Choroid plexus epithelial cell (primary cell): Measurements from ENCODE around the gene ADISSP.

Source experiments
- DNase-seq: peaks from one replicate; pipeline ENCODE4 v3.0.0-alpha.2; 2010; ENCODE audit warnings: low read depth
- H3K4me3 ChIP-seq: 2 replicates; pipeline ENCODE4 v1.5.1; 2011; ENCODE audit warnings: low read depth, mild to moderate bottlenecking, control low read depth, low read length, moderate library complexity
- CTCF ChIP-seq: conservative IDR thresholded peaks from 2 replicates; pipeline ENCODE4 v1.5.1; 2011; ENCODE audit warnings: low read depth, mild to moderate bottlenecking, control low read depth, inconsistent platforms, low read length, moderate library complexity

ADISSP gene

GRCh38 chr20:3784216-3784853, 16.8 kb upstream of the ADISSP start:
- DNase-seq: no peak
- TF ChIP-seq CTCF: no peak
- peak overlapping the region; percentile 8 for H3K4me3 ChIP-seq

- no peak for TF ChIP-seq CTCF
- no peak overlapping the region for H3K4me3 ChIP-seq
- no peak for DNase-seq
These were observed 16.1 kb upstream of the ADISSP start for GRCh38 chr20:3783511-3784195.

GRCh38 chr20:3783068-3783489, 15.5 kb upstream of the ADISSP start:
- DNase-seq: no peak
- no peak for TF ChIP-seq CTCF
- H3K4me3 ChIP-seq: no peak overlapping the region

- H3K4me3 ChIP-seq: no peak overlapping the region
- no peak for DNase-seq
- TF ChIP-seq CTCF: no peak
These were observed 15.0 kb upstream of the ADISSP start for GRCh38 chr20:3782597-3782996.

- peak; percentile 91 for DNase-seq
- H3K4me3 ChIP-seq: peak within 1 kb of the TSS; percentile 46
- TF ChIP-seq CTCF: peak; percentile 54
These were observed 13.8 kb upstream of the ADISSP start, which contains the start of gene SPEF1 for GRCh38 chr20:3781153-3781910. TSS of gene SPEF1 (minus strand) at chr20:3781448. CDS start at chr20:3781287, 161 bp downstream.

- TF ChIP-seq CTCF: no peak
- DNase-seq: no peak
These were observed 11.4 kb upstream of the ADISSP start for GRCh38 chr20:3778976-3779375.

More at GRCh38 chr20:3778976-3779375, 11.4 kb upstream of the ADISSP start:
- no peak overlapping the region for H3K4me3 ChIP-seq
